DMS153 treated with DMSO at 0.1 percent for 48 hours (cell line): ENCODE measurements around the gene FLACC1.
"Not testable (repeated sequence)": the region's sequence is repeated elsewhere in the genome, so short reads cannot be mapped to it uniquely, and the experiment has no call there.

ENCODE experiments used
- DNase-seq: peaks from one replicate; lab custom pipeline; 2025; ENCODE audit not compliant: unreplicated experiment; lab: John Stamatoyannopoulos, UW

Gene FLACC1

DNA sequence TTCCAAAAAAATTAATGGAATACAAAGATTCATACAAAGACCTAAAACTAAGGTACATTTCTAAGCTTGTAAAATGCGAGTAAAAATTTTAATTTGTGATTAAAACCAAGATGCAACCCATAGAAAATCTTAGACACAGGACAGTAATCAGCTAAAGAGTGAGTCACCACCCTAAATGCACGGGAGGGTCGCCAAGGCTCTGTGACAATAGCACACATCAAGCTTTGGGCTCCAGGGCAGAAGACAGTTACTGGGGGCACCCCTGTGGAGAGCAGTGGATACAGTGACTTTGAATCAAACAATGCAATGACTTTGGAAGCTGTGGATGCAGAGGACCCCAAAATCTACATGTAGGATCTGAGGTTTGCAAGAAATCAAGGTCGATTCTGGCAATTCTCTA is 7.5 kb downstream of the FLACC1 start:
- no peak for DNase-seq

DNA sequence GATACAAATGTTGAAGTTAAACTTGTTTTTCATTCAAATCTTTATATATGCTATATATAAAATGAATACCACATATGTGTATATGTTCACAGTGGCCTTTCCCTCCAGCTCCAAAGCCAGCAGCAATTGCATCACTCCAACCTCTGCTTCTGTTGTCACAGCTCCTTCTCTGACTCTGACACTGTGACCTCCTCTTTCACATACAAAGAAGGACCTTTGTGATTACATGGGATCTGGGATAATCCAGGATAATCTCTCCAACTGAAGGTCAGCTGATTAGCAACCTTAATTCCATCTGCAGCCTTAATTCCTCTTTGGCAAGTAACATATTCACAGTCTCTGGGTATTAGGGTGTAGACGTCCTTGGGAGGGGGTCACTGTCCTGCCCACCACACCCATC is 8.4 kb downstream of the FLACC1 start:
- no peak for DNase-seq

DNA sequence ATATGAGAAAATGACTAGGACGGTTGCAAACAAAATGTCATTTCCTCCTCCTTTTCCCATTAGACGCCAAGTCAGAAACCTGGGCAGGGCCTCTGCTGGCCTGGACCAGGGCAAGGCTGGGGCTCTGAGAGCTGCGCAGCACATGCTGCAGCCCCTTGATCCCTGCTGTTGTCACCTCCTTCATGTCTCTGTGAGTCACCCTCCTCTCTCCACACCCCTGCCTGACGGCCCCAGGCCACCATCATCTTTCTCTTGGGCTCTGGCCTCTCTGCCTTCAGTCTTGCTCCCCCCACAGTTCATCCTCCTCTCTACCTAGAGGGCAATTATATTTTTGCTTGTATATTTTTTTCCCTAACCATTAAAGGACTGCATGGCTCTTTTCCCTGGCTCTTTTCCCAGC is 10.0 kb downstream of the FLACC1 start:
- DNase-seq, result no peak

DNA sequence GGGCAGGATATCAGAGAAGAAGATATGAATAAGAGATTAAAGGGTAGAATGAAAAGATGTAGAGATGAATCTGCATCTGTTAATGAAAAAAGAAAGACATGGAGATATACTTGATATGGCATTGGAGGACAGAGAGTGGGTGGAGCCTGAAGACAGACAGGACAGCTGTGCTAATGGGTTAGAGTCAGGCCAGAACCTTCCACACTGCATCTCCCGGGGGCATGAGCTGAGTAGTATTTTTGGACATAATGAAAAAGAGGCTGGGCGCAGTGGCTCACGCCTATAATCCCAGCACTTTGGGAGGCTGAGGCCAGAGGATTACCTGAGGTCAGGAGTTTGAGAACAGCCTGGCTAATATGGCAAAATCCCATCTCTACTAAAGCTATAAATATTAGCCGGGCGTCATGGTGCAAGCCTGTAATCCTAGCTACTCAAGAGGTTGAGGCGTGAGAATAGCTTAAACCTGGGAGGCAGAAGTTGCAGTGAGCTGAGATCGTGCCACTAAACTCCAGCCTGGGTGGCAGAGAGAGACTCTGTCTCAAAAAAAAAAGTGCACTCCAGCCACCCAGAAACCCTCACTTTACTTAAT is 11.4 kb downstream of the FLACC1 start:
- DNase-seq, result no peak

DNA sequence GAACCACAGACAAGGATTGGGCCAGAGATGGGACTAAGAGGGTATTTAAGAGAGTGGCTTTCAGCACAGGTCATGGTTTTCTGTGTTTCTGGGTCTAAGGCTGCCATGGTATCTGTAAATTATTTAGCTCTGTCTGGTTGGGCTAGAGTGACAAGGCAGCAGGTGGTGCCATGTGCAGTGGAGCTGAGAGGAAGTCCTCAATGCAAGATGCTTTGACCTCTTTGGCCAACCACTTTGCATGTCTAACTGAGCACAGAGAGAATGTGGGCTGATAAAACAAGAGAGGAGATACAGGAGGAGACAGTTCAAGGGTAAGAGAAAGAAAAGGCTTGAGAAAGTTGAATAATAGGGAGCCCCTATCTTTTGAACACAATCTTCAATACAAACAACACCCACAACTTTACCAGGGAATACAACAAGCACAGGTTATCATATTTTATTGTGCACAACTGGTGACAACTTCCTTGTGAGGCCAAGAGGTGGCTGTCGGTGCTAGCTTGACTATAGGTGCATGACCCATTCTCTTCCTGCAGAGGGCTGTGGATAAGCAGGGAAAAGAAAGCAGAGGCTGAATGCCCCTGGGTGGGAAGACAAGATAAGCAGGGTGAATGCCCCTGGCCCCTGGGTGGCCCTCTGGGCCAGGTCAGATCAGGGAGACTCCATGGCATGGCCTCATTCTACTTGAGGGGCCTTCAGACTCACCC is 12.3 kb downstream of the FLACC1 start:
- no peak for DNase-seq

DNA sequence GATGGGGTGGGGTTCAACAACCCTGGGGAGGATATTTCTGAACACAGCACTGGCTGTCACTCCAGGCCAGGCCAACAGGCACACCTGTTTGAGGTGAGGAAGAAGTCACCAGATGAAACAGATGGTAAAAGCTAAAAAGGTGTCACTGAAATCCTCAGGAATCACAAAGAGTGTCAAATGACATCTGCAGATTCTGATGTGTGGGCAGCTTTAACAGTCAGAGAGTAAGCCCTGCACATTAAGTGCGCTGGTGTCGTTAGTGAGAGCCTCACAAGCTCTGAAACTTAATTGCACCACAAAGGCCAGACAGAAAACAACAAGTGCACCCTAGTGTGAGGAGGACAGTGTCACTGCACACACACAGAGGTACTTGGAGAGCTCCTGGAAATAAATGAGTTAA is 13.6 kb downstream of the FLACC1 start:
- no peak for DNase-seq

DNA sequence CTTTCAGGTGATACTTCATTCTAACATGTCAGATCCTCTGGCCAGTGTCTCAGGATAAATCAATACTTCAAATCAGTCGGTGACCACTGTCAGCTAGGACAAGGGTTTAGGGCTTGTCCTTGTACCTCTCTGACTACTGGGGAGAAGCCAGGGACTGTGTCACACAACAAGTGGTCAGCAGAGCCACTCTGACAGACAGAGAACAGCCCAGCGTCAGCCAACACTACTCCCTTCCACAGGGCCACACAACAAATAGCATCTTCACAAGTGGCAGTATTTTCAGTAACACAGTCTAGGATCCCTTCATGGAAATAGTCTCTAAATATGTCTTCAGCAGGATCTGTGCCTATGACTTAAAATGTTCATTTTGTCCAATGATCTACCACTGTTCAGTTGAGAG is 14.2 kb downstream of the FLACC1 start:
- no peak for DNase-seq

DNA sequence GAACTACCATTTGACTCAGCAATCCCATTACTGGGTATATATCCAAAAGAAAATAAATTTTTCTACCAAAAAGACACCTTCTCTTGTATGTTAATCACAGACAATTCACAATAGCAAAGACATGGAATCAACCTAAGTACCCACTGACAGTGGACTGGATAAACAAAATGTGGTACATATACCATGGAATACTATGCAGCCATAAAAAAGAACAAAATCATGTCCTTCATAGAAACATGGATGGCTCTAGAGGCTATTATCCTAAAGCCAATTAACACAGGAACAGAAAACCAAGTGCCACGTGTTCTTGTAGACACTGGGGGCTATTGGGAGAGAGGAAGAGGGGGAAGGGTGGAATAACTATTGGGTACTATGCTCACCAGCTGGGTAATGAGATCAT is 27.7 kb downstream of the FLACC1 start:
- DNase-seq, result no peak

DNA sequence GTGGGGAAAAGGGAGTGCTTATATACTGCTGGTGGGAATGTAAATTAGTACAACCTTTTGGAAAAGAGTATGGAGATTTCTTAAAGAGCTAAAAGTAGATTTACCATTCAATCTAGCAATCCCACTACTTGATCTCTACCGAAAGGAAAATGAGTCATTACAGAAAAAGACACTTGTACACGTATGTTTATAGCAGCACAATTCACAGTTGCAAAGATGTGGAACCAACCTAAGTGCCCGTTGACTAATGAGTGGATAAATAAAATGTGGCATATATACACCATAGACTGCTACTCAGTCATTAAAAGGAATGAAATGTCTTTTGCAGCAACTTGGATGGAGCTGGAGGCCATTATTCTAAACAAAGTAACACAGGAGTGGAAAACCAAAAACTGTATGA is 29.5 kb downstream of the FLACC1 start:
- no peak for DNase-seq

DNA sequence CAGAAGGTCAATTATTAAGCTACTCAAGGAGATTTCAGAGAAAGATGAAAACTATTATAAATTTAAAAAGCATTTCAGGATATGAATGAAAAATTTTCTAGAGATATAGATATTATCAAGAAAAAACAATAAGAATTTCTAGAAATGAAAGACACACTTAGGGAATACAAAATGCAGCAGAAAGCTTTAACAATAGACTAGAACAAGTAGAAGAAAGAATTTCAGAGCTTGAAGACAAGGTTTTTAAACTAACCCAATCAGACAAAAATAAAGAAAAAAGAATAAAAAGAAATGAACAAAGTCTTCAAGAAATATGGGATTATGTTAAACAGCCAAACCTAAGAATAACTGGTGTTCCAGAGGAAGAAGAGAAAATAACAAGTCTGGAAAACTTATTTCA is 34.4 kb downstream of the FLACC1 start:
- no peak for DNase-seq

DNA sequence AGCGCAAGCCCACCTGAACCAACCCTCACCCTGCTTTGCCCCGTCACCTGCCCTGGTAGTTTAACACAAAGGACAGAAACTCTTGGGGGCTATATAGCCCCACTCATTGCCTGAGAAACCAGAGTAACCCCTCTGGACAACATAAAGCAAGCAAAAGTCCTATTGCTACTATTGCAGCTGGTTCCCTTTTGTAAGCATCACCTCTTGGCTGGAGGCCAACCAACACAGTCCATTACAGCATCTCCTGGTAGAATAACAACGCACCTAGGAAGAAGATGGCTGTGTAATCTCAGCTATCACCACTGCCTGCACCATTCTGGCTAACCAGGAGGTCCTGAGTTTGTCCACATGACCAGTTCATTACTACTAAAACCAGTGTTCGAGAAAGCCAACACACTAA is 36.4 kb downstream of the FLACC1 start:
- no peak for DNase-seq

DNA sequence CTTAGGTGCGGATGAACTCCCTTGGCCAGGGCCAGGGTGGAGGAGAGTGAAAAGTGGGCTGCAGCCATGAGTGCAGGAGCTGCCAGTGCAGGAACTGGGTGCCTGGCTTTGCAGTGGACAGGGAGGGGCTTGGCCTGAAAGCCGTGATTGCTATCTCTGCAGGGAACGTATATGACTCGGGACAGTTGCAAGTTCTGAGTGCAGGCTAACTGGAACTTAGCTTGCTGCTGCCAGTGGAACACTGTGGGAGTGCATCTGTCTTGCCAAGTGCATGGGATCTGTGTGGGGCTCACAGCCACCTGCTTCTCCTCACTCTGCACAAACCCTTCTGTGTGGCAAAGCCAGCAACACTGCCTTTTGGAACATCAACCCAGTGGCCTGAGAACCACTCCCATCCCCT is 36.9 kb downstream of the FLACC1 start:
- DNase-seq, result no peak

DNA sequence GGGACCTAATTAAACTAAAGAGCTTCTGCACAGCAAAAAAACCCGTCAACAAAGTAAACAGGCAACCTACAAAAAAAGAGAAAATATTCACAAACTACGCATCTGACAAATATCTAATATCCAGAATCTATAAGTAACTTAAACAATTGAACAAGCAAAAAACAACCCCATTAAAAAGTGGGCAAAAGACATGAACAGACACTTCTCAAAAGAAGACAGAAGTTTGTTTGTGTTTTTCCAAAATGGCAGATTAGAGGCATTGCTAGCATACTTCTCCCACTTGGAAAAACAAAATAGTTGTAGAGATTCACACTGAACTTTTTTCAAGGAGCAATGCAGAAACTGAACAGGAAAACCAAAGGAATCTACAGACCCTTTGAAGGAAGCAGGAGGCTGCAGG is 37.6 kb downstream of the FLACC1 start:
- no peak for DNase-seq

DNA sequence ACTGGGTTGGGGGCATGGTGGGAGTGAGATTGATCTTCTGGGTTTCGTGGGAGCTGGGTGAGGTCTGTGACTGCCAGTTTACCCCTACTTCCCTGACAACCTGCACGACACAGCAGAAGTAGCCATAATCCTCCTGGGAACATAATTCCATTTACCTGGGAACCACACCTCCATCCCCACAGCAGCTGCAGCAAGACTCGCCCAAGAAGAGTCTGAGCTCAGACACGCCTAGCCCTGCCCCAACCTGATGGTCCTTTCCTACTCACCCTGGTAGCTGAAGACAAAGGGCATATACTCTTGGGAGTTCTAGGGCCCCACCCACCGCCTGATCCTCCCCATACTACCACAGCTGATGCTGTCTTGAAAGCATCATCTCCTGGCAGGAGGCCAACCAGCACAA is 43.8 kb downstream of the FLACC1 start:
- no peak for DNase-seq

DNA sequence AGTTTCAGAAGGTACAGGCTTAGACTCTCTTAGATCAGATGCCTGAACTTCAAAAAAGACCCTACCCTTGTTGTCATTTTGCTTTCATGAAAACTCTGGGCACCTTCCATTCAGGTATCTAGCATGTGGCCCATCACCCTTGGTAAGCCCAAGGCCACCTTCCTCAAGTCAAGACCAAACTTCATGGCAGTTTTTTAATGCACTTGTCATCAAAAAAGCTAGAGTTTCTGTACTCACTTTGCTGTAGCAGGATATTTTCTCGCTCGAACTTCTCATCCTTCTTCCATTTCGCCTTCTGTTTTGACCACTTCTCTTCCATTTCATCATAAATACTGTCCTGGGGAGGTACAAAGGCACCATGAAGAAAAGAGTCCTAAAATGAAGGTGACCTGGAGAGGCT is 48.2 kb downstream of the FLACC1 start:
- DNase-seq, result no peak

DNA sequence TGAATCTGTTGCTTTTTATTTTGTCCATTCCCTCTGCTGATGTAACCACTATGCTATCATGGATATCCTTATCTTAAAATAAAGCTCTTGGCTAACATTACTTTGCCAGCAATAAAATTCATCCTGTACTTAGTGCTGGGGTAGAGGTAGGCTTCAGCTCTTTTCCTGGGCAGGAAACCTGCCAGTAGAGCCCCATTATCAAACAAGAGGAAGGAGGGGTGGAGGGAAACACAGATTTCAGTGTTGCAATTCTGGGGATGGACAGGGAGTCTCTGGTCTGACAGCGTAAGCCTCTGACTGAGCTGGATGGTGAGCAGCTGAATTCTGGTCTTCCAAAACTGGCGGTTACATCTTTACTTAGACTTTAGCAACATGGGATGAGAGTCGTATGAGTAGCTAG is 49.3 kb downstream of the FLACC1 start:
- no peak for DNase-seq

DNA sequence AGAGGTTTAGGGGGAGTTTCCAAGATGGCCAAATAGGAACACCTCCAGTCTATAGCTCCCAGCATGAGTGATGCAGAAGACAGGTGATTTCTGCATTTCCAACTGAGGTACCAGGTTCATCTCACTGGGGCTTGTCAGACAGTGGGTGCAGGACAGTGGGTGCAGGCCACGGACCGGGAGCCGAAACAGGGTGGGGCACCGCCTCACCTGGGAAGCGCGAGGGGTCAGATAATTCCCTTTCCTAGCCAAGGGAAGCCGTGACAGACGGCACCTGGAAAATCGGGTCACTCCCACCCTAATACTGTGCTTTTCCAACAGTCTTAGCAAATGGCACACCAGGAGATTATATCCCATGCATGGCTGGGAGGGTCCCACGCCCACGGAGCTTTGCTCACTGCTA is 57.2 kb downstream of the FLACC1 start:
- DNase-seq, result not testable (repeated sequence)

DNA sequence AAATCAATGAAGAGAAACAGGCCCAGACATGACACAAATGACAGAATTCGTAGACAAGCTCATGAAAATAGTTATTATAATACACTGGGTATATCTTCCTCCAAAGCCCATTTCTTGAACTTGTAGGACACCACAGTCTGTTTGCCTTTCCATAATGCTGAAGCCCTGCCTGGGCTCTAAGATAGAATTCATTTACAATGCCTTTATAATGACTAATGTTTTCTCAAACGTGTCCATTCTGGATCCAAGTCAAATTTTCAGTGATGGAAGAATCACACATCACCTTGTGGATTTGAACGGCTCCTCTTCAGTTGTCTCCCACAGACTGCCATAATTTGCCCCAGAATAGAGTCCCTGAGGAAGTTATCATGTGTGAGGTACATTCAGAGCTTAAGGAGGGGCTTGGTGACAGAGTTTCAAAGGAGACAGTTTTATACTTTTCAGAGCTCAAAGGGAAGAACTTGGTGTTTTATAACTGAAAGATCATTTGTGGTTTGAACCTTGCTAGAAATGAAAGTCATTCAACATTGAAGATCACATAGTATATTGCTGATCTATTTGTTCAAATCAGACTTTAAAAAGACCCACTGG is 58.6 kb downstream of the FLACC1 start:
- no peak for DNase-seq

DNA sequence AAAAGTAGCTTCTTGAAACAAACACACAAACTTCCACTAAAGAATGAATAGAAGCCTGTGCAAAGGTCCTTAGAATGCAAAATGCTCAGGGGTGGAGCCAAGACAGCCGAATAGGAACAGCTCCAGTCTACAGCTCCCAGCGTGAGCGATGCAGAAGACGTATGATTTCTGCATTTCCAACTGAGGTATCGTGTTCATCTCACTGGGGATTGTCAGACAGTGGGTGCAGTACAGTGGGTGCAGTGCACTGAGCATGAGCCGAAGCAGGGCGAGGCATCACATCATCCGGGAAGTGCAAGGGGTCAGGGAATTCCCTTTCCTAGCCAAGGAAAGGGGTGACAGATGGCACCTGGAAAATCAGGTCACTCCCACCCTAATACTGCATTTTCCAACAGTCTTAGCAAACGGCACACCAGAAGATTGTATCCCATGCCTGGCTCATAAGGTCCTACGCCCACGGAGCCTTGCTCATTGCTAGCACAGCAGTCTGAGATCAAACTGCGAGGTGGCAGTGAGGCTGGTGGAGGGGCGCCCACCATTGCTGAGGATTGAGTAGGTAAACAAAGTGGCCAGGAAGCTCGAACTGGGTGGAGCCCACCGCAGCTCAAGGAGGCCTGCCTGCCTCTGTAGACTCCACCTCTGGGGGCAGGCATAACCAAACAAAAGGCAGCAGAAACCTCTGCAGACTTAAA is 66.5 kb downstream of the FLACC1 start:
- not testable (repeated sequence) for DNase-seq

DNA sequence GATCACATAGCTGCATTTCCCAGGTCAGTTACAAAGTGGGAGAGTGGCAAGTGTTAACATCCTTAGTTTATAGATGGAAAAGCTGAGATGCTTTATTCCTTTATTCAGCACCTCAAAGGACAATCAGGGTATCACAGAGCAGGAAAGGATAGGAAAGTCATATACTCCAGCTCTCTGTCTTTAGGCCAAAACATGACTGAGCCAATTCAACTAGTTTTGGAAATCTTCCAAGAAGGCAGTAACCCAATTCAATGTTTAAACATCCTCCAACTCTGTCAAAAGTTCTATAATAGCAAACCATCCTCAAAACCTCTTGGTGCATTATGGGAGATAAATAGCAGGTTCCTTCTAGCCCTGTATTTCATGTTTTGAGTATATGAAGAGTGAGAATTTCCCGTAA is 71.6 kb downstream of the FLACC1 start:
- DNase-seq, result no peak

DNA sequence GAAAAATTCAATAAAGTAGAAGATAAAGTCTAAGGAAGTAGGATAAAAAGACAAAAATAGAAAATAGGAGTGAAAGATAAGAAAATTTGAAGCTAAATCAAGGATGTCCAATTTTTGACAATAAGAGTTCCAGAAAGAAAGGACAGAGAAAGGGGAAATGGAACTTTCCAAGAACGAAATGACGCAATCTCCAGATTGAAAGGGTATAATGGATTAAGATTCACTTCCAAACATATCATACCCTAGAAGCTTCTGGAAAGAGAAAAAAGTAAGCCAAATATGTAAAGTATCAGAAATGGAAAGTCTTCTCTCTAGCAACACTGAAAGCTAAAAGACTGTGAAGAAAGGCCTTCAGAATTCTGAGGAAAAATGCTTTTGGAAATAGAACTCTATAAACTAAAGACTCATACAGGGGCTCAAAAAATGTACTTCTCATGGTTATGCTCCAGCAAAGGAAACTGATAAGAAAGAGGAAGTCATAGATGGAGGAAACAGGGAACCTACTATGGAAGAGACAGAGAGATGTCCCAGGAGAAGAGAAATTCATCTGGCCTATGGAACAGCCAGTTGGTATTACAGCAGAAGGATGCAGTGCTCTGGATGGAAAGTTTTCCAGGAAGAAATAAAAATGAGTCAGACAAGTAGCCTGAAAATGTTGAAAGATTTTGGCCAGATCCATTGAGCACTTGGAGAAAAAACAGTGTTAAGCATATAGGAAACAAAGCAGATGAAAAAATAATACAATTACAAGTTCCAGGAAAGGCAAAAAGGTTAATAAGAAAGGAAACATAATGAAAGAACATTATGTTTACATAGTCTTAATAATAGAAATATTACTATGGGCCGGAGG is 76.7 kb downstream of the FLACC1 start:
- no peak for DNase-seq
